HCT116 (cell line): ENCODE results near the gene CCDC15. TPM values are rescaled to one million over a fixed set of nuclear protein-coding genes. Genes with fewer than 3 reads are reported as not detected.
A peak's percentile ranks its signal among the peaks of the same experiment; 100 is the strongest.

Experiments
- ATAC-seq: fragments of 200-7000 bp; cut with Tn5 transposase; 2 replicates; pipeline ENCODE4 v1.9.1; 2020; ENCODE audit warnings: mild to moderate bottlenecking, moderate library complexity
- BruUV-seq: library from RNA; stranded (reverse); fragments of 400-500 nt; replicated peaks from 2 replicates; lab custom pipeline; 2021; lab: Mats Ljungman, UMichigan
- CTCF ChIA-PET: fragments of 300-600 bp; sonication (Branson Sonifier 250); formaldehyde crosslinking; loops from one replicate; lab custom pipeline; 2021; ENCODE audit warnings: antibody characterized with exemption; lab: Charles Lee
- POLR2A ChIA-PET: fragments of 300-600, 350-600 bp; sonication (Branson Sonifier 250); formaldehyde crosslinking; loops from one replicate; lab custom pipeline; 2021; ENCODE audit warnings: antibody characterized with exemption; lab: Charles Lee
- RAD21 ChIA-PET, 2 experiments: fragments of 300-600 bp; sonication (Branson Sonifier 250); formaldehyde crosslinking; loops; one replicate each; lab custom pipeline; 2023; ENCODE audit warnings: low total read pairs in 2 of 2; ENCODE audit not compliant: uncharacterized antibody in 2 of 2, unreplicated experiment in 2 of 2, low non-redundant PET in 1 of 2; lab: Charles Lee
- DNase-seq: peaks from one replicate; pipeline ENCODE4 v3.0.0-alpha.2; 2010; ENCODE audit warnings: low read depth, low spot score
- H2AFZ ChIP-seq: fragments of 200-600 bp; shearing (Covaris generic), sonication (generic); 2 replicates; pipeline ENCODE4 v1.6.1; 2017; ENCODE audit warnings: low read depth, mixed run types, mixed read lengths, antibody characterized with exemption, low read length; ENCODE audit not compliant: poor library complexity, severe bottlenecking
- H3K27ac ChIP-seq: 2 replicates; pipeline ENCODE4 v1.5.1; 2012; ENCODE audit warnings: low read depth, low read length
- H3K27me3 ChIP-seq: fragments of 200-600 bp; sonication (generic); 2 replicates; pipeline ENCODE4 v1.6.1; 2016; ENCODE audit warnings: mixed run types, low read length, mixed read lengths; ENCODE audit not compliant: insufficient read depth
- H3K36me3 ChIP-seq, 2 experiments: fragments of 200-500 bp in 1 of 2; fragments of 200-600 bp in 1 of 2; sonication (Bioruptor generic) in 1 of 2; sonication (generic) in 1 of 2; 2 replicates each; pipeline versions ENCODE4 v1.5.1 to v1.6.1; 2014 to 2016; ENCODE audit warnings: low read length in 2 of 2, inconsistent platforms in 1 of 2, mixed read lengths in 1 of 2, mixed run types in 1 of 2; ENCODE audit not compliant: insufficient read depth in 2 of 2, control insufficient read depth in 1 of 2
- H3K4me1 ChIP-seq, 2 experiments: fragments of 200-600 bp in 1 of 2; sonication (generic) in 1 of 2; 2 replicates each; pipeline versions ENCODE4 v1.5.1 to v1.6.1; 2012 to 2017; ENCODE audit warnings: low read length in 2 of 2, inconsistent platforms in 1 of 2, mild to moderate bottlenecking in 1 of 2, mixed read lengths in 1 of 2, mixed run types in 1 of 2, moderate library complexity in 1 of 2; ENCODE audit not compliant: insufficient read depth in 2 of 2, control insufficient read depth in 1 of 2
- H3K4me2 ChIP-seq: fragments of 200-600 bp; sonication (generic); 2 replicates; pipeline ENCODE4 v1.6.1; 2017; ENCODE audit warnings: mixed run types, low read length, mixed read lengths
- H3K4me3 ChIP-seq, 2 experiments: fragments of 200-600 bp in 1 of 2; sonication (generic) in 1 of 2; replicated peaks in 1 of 2; 2 replicates each; pipeline ENCODE4 v1.5.1; 2011 to 2016; ENCODE audit warnings: low read length in 2 of 2, control low read depth in 1 of 2, low read depth in 1 of 2, mild to moderate bottlenecking in 1 of 2, mixed read lengths in 1 of 2, mixed run types in 1 of 2
- H3K79me2 ChIP-seq: fragments of 200-600 bp; sonication (generic); 2 replicates; pipeline ENCODE4 v1.6.1; 2017; ENCODE audit warnings: mild to moderate bottlenecking, mixed run types, low read length, moderate library complexity, mixed read lengths; ENCODE audit not compliant: insufficient read depth
- H3K9ac ChIP-seq: fragments of 200-600 bp; sonication (generic); 2 replicates; pipeline ENCODE4 v1.6.1; 2016; ENCODE audit warnings: low read length, mixed read lengths
- H3K9me2 ChIP-seq: fragments of 200-600 bp; sonication (generic), shearing (Covaris generic); 2 replicates; pipeline ENCODE4 v1.6.1; 2017; ENCODE audit warnings: mixed run types, mild to moderate bottlenecking, moderate library complexity; ENCODE audit not compliant: insufficient read depth
- H3K9me3 ChIP-seq, 2 experiments: fragments of 200-500 bp in 1 of 2; fragments of 200-600 bp in 1 of 2; sonication (Bioruptor generic) in 1 of 2; sonication (generic) in 1 of 2; 2 replicates each; pipeline ENCODE4 v1.6.1; 2014 to 2017; ENCODE audit warnings: low read length in 2 of 2, mixed read lengths in 2 of 2, inconsistent platforms in 1 of 2, low read depth in 1 of 2, mild to moderate bottlenecking in 1 of 2, mixed run types in 1 of 2, moderate library complexity in 1 of 2; ENCODE audit not compliant: control insufficient read depth in 1 of 2, insufficient read depth in 1 of 2
- H4K20me1 ChIP-seq: fragments of 200-600 bp; sonication (generic), shearing (Covaris generic); 2 replicates; pipeline ENCODE4 v1.6.1; 2017; ENCODE audit warnings: mixed run types, mild to moderate bottlenecking, moderate library complexity; ENCODE audit not compliant: insufficient read depth
- CBX3 ChIP-seq: IDR thresholded peaks from 2 replicates; pipeline ENCODE4 v1.6.1; 2012; ENCODE audit warnings: low read depth
- CEBPB ChIP-seq: IDR thresholded peaks from 2 replicates; pipeline ENCODE4 v1.6.1; 2012; ENCODE audit warnings: low read depth
- ELF1 ChIP-seq: IDR thresholded peaks from 2 replicates; pipeline ENCODE4 v1.6.1; 2012; ENCODE audit warnings: low read depth, borderline replicate concordance
- EZH2 ChIP-seq: fragments of 200-600 bp; sonication (generic); IDR thresholded peaks from 2 replicates; pipeline ENCODE4 v1.6.1; 2017; ENCODE audit warnings: antibody characterized with exemption, mixed run types
- EZH2phosphoT487 ChIP-seq: fragments of 200-600 bp; IDR thresholded peaks from 2 replicates; pipeline ENCODE4 v1.6.1; 2018; ENCODE audit warnings: antibody characterized with exemption, borderline replicate concordance
- FOSL1 ChIP-seq: IDR thresholded peaks from 2 replicates; pipeline ENCODE4 v1.6.1; 2012; ENCODE audit warnings: low read depth
- JUND ChIP-seq: IDR thresholded peaks from 2 replicates; pipeline ENCODE4 v1.6.1; 2012
- POLR2AphosphoS5 ChIP-seq: IDR thresholded peaks from 2 replicates; pipeline ENCODE4 v1.6.1; 2011; ENCODE audit warnings: mild to moderate bottlenecking, low read depth, low read length, moderate library complexity
- SIN3A ChIP-seq: IDR thresholded peaks from 2 replicates; pipeline ENCODE4 v1.6.1; 2012; ENCODE audit warnings: low read depth
- SP1 ChIP-seq: IDR thresholded peaks from 2 replicates; pipeline ENCODE4 v1.6.1; 2012; ENCODE audit warnings: low read depth
- SRF ChIP-seq: IDR thresholded peaks from 2 replicates; pipeline ENCODE4 v1.6.1; 2012; ENCODE audit warnings: low read depth
- TCF7L2 ChIP-seq: IDR thresholded peaks from 2 replicates; pipeline ENCODE4 v1.7.0; 2011; ENCODE audit warnings: borderline replicate concordance, inconsistent platforms; ENCODE audit not compliant: insufficient read depth, insufficient read length; ENCODE audit errors: extremely low read depth
- YY1 ChIP-seq: IDR thresholded peaks from 2 replicates; pipeline ENCODE4 v1.6.1; 2011; ENCODE audit warnings: low read length, low read depth, moderate library complexity, mild to moderate bottlenecking; ENCODE audit not compliant: insufficient replicate concordance; ENCODE audit errors: extremely low read depth
- ZFX ChIP-seq: fragments of 450-650 bp; IDR thresholded peaks from 2 replicates; pipeline ENCODE4 v1.6.1; 2017
- ZNF274 ChIP-seq: fragments of 200-500 bp; sonication (Bioruptor generic); IDR thresholded peaks from 2 replicates; pipeline ENCODE4 v1.6.1; 2014; ENCODE audit warnings: mild to moderate bottlenecking, low read depth, low read length, inconsistent platforms
- intact Hi-C: fragments of 100-400 bp; cut with micrococcal nuclease; formaldehyde crosslinking; loops from 2 replicates; pipeline ENCODE4 v1.10.0; 2022
- total RNA-seq: library from RNA; stranded (reverse); gene quantifications from one replicate; pipeline ENCODE4 v1.2.1, GENCODE V29; 2021; ENCODE audit not compliant: unreplicated experiment
- TF ChIP-seq, protein P1 (sequence below), 3 experiments: fragments of 200-600 bp in 1 of 3; sonication (generic) in 1 of 3; IDR thresholded peaks in 2 of 3; conservative IDR thresholded peaks in 1 of 3; 2 replicates each; pipeline ENCODE4 v1.5.1; 2012 to 2017; ENCODE audit warnings: low read depth in 2 of 3, low read length in 2 of 3, antibody characterized with exemption in 1 of 3, borderline replicate concordance in 1 of 3, control low read depth in 1 of 3, mild to moderate bottlenecking in 1 of 3, mixed read lengths in 1 of 3, mixed run types in 1 of 3, moderate library complexity in 1 of 3; ENCODE audit not compliant: insufficient read depth in 1 of 3
- TF ChIP-seq, protein P2 (sequence below): IDR thresholded peaks from 2 replicates; pipeline ENCODE4 v1.6.1; 2012
- TF ChIP-seq, protein P3 (sequence below): IDR thresholded peaks from 2 replicates; pipeline ENCODE4 v1.6.1; 2012

CCDC15 gene
- total RNA-seq, 1 experiment from 2014 or later: 2.4 TPM

DNA sequence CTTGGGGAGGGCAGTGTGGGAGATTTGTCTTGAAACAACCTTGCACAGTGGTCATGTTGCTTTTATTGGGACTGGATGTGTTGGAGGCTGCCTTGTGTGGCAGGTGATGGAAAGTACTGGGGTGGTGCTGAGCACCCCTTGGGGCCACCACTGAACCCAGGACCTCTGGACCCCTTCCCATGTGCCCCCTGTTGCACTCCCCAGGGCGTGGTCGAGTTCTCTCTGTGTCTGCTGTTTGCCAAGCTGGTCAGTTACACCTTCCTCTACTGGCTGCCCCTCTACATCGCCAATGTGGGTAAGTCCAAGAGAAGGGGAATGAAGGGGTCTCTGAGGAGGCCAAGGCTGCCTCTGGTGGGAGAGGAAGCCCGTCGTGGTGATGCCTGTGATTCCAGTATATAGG lies 128.0 kb downstream of the CCDC15 start:
- intact Hi-C loops: no loop called here
- no peaks in the 10 kb centered on the region for H3K79me2 ChIP-seq
- no peak for TF ChIP-seq SIN3A
- TF ChIP-seq ZFX: no peak
- no peak for TF ChIP-seq EZH2
- TF ChIP-seq, all 23 proteins: peak for 0
- H3K36me3 ChIP-seq: no peaks in the 10 kb centered on the region
- H3K4me3 ChIP-seq: no peak overlapping the region
- H3K9ac ChIP-seq: no peak overlapping the region
- peaks cover 8 to 61% of the 10 kb centered on the region in 2 experiments; a peak in 3 of 4 replicates for H3K4me1 ChIP-seq
- ATAC-seq (no peak), DNase-seq (no peak)
- H3K27me3 ChIP-seq: no peaks in the 10 kb centered on the region
- POLR2A ChIA-PET: interaction anchor here (1.0 to 1.3 kb wide), 2 partner anchors 9 to 12 kb away, joined by 4 to 7 read pairs; no protein-coding TSS in a partner anchor
- no peaks in the 10 kb centered on the region for H3K9me3 ChIP-seq
- H3K27ac ChIP-seq: no peak overlapping the region
- CTCF ChIA-PET: interaction anchor here (1.4 to 3.0 kb wide), 2 partner anchors 9 to 109 kb away, joined by 4 to 10 read pairs; no protein-coding TSS in a partner anchor
- H4K20me1 ChIP-seq: no peaks in the 10 kb centered on the region
- H2AFZ ChIP-seq: no peak overlapping the region
- no TSS peak for BruUV-seq
- no peak overlapping the region for H3K4me2 ChIP-seq
- RAD21 ChIA-PET: interaction anchor here in 1 of 2 experiments (1.1 kb wide), 1 partner anchor 9 kb away, joined by 3 read pairs; no protein-coding TSS in a partner anchor
- no peaks in the 10 kb centered on the region for H3K9me2 ChIP-seq

DNA sequence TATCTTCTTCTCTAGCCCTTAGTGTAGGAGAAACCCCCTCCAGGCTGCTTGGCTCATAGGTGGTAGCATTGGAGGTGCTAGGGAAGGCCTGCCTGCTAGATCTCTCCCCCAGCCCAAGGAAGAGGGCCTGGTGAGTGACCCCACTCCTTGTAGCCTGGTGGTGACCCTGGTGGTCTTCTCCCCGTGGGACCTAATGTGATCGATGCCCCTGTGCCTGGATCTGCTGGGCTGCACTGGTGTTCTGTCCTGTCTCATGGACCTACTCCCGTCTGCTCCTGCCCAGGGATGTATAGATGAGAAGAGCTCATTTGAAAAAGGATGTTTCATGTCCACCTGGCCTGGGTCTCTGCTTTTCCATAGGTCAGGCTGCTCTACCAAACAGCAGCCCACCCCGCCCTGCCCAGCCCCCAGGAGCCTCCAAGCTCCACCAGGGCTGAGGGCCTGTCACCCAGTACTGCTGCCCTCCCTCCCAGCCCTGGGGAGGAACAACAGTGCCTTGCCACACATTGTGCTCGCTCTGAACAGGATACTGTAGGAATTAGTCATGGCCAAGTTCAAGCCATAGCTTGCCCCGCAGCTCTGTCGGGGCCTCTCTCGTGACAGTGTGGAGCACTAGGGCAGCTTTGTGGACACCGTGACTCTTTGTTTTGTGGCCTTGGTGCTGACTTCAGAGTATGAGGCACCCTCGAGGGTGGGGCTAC lies 128.8 kb downstream of the CCDC15 start:
- Histone ChIP-seq H4K20me1 (no peaks in the 10 kb centered on the region), H3K27ac (peak overlapping the region; percentile 40), H3K9me2 (no peaks in the 10 kb centered on the region), H3K9me3 (no peaks in the 10 kb centered on the region), H3K4me2 (peak overlapping the region; percentile 68), H3K4me1 (peaks cover 12 to 68% of the 10 kb centered on the region in 2 experiments; a peak in 3 of 4 replicates), H2AFZ (no peak overlapping the region), H3K27me3 (no peaks in the 10 kb centered on the region), H3K4me3 (peak overlapping the region in 1 of 2 experiments; percentile 30; a peak in 1 of 4 replicates), H3K9ac (peak overlapping the region; percentile 45), H3K79me2 (no peaks in the 10 kb centered on the region), H3K36me3 (no peaks in the 10 kb centered on the region)
- CTCF ChIA-PET: interaction anchor here (0.6 to 3.0 kb wide), 3 partner anchors 8 to 110 kb away, joined by 3 to 10 read pairs (median 4); no protein-coding TSS in a partner anchor
- POLR2A ChIA-PET: interaction anchor here (0.7 to 1.3 kb wide), 4 partner anchors 8 to 1030 kb away, joined by 3 to 7 read pairs (median 6); partner anchors contain the start of gene TMEM218
- ATAC-seq (peak; percentile 84), DNase-seq (peak; percentile 37)
- intact Hi-C loops: no loop called here
- BruUV-seq: no TSS peak
- RAD21 ChIA-PET: interaction anchor here (0.6 to 1.2 kb wide), 4 partner anchors 9 to 281 kb away, joined by 3 to 6 read pairs (median 5); no protein-coding TSS in a partner anchor
- TF ChIP-seq, protein P1, sequence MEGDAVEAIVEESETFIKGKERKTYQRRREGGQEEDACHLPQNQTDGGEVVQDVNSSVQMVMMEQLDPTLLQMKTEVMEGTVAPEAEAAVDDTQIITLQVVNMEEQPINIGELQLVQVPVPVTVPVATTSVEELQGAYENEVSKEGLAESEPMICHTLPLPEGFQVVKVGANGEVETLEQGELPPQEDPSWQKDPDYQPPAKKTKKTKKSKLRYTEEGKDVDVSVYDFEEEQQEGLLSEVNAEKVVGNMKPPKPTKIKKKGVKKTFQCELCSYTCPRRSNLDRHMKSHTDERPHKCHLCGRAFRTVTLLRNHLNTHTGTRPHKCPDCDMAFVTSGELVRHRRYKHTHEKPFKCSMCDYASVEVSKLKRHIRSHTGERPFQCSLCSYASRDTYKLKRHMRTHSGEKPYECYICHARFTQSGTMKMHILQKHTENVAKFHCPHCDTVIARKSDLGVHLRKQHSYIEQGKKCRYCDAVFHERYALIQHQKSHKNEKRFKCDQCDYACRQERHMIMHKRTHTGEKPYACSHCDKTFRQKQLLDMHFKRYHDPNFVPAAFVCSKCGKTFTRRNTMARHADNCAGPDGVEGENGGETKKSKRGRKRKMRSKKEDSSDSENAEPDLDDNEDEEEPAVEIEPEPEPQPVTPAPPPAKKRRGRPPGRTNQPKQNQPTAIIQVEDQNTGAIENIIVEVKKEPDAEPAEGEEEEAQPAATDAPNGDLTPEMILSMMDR (IDR thresholded peaks at IDR 0.05 in 2 of 3, conservative IDR thresholded peaks at IDR 0.05 in 1 of 3; ENCODE audit: borderline replicate concordance in 1 of 3, insufficient read depth in 1 of 3, low read depth in 2 of 3, low read length in 2 of 3): no peak
- TF ChIP-seq TCF7L2 (no peak), EZH2 (no peak), JUND (peak; percentile 52), CBX3 (no peak), POLR2AphosphoS5 (0 out of 2 replicates have a peak, but pooled peaks have one; percentile 18), YY1 (no peak), FOSL1 (peak; percentile 64), ELF1 (no peak), ZNF274 (no peak), SRF (no peak), CEBPB (no peak; the same call in 1 of the 2 replicates), SP1 (peak; percentile 83), EZH2phosphoT487 (no peak), ZFX (no peak)
- TF ChIP-seq, protein P2, sequence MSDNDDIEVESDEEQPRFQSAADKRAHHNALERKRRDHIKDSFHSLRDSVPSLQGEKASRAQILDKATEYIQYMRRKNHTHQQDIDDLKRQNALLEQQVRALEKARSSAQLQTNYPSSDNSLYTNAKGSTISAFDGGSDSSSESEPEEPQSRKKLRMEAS: peak; percentile 68
- TF ChIP-seq, protein P3, sequence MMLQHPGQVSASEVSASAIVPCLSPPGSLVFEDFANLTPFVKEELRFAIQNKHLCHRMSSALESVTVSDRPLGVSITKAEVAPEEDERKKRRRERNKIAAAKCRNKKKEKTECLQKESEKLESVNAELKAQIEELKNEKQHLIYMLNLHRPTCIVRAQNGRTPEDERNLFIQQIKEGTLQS: no peak
